Endometrial microvascular endothelial cells (primary cell): ENCODE results near the gene EBP. TPM values are rescaled to one million over a fixed set of nuclear protein-coding genes. Genes with fewer than 3 reads are reported as not detected.
"Not testable (repeated sequence)": the region's sequence is repeated elsewhere in the genome, so short reads cannot be mapped to it uniquely, and the experiment has no call there.

Source experiments
- in situ Hi-C: cut with HindIII; loops from 2 replicates; pipeline ENCODE4 v1.10.0; 2017; ENCODE audit warnings: low sequenced_read_pairs, low pct_unique_long_range_greater_than_20kb; ENCODE audit errors: inconsistent ontology term
- total RNA-seq: library from RNA; depleted of rRNA; stranded (reverse); fragments of >200 nt; gene quantifications from one replicate; pipeline ENCODE4 v1.2.3, GENCODE V29; 2015; ENCODE audit errors: inconsistent ontology term

Gene EBP
- total RNA-seq, 1 donor from 2014 or later, result 61.0 TPM

DNA sequence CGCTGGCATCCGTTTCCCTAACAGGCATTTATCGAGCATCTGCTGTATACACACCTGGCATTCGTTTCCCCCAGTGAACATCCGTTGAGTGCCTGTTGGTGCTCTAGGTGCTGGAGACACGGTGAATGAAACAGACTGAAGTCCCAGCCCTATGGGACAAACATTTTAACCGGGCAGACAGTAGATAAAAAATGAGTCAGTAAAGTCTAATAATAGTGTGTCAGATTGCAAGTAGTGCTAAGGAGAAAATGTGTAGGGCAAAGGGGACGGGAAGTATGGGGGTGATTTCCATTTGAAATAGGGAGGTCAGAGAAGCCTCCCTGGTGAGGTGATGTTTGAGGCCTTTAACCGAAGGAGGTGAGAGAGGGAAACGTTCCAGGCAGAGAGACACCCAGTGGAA lies 5.3 kb upstream of the EBP start:
- in situ Hi-C loops, result no loop called here

DNA sequence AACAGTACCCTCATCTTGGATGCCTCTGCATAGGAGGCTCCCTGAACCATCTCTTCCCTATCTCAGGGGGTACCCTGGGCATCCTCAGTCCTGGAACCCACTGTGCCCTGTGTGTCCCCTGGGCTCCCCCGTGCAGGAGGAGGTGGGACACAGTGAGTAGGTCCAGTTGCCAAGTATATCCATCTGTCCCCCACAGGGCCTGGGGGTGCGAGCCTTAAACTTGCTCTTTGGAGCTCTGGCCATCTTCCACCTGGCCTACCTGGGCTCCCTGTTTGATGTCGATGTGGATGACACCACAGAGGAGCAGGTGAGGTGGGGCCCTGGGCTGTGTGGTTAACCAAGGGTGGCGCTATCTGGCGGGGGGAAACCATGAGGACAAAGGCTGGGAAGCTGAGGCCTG lies 4.6 kb upstream of the EBP start:
- in situ Hi-C loops, result no loop called here

DNA sequence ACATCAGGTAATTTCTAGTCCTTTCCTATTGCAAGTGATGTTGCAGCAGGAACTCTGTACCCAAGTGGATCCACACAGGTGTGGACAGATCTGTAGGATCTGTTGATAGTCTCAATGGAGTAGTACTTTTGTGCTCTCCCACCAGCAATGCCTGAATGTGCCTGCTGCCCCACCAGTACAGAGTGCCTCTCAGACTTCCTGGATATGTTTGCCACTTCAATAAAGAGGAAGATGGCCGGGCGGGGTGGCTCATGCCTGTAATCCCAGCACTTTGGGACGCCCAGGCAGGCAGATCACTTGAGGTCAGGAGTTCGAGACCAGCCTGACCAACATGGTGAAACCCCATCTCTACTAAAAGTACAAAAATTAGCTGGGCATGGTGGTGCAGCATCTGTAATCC lies 2.1 kb upstream of the EBP start:
- in situ Hi-C loops, result not testable (repeated sequence)

GRCh38 chrX:48520455-48520854 lies 1.2 kb upstream of the EBP start:
- in situ Hi-C loops, result no loop called here

DNA sequence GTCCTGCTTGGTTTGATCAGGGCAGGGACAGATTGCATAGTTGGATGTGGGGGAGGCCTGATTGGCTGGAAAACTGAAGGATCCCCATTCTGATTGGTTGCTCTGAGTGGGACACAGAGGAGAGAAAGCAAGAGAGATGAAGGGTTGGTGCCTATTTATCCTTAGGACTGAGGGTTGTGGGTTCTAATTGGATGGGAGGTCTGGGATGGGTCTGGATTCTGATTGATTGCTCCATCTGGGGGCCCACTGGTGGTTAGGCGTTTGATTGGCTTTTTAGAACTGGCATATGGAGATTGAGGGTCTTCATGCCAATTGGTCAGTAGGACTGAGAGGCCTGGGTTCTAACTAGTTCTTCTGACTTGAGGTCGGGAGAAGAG lies 644 bp upstream of the EBP start:
- in situ Hi-C loops, result no loop called here

- in situ Hi-C loops, result no loop called here
Observed at GRCh38 chrX:48522291-48522690, 683 bp downstream of the EBP start.

GRCh38 chrX:48523682-48524081 lies 2.1 kb downstream of the EBP start:
- in situ Hi-C loops, result no loop called here

DNA sequence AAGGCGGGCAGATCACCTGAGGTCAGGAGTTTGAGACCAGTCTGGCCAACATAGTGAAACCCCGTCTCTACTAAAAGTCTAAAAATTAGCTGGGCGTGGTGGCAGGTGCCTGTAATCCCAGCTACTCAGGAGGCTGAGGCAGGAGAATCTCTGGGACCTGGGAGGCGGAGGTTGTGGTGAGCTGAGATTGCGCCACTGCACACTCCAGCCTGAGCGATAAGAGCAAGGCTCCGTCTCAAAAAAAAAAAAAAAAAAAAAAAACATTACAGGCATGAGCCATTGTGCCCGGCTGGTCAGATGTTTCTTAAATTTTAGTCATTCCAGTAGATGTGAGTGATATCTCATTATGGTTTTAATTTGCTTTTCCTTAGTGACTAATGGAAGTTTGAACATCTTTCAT lies 4.2 kb downstream of the EBP start:
- in situ Hi-C loops, result not testable (repeated sequence)

- in situ Hi-C loops, result no loop called here
Observed at GRCh38 chrX:48530736-48531135, 9.1 kb downstream of the EBP start.

- in situ Hi-C loops, result no loop called here
Observed at GRCh38 chrX:48531358-48531959, 9.9 kb downstream of the EBP start.

DNA sequence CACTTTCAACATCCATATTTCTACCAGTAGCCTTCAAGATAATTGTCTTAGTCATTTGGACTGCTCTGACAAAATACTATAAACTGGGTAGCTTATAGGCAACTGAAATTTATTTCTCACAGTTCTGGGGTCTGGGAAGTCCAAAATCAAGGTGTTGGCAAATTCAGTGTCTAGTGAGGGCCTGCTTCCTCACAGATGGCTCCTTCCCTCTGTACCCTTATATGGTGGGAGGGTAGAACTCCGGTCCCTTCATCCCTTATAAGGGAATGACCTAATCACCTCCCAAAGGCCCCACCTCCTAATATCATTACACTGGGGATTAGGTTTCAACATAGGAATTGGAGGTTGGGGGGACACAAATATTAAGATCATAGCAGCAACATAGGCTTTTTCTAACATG lies 10.6 kb downstream of the EBP start:
- in situ Hi-C loops, result no loop called here

- in situ Hi-C loops, result no loop called here
Observed at GRCh38 chrX:48533165-48533564, 11.6 kb downstream of the EBP start.

- in situ Hi-C loops, result no loop called here
Observed at GRCh38 chrX:48538641-48539344, 17.2 kb downstream of the EBP start.

DNA sequence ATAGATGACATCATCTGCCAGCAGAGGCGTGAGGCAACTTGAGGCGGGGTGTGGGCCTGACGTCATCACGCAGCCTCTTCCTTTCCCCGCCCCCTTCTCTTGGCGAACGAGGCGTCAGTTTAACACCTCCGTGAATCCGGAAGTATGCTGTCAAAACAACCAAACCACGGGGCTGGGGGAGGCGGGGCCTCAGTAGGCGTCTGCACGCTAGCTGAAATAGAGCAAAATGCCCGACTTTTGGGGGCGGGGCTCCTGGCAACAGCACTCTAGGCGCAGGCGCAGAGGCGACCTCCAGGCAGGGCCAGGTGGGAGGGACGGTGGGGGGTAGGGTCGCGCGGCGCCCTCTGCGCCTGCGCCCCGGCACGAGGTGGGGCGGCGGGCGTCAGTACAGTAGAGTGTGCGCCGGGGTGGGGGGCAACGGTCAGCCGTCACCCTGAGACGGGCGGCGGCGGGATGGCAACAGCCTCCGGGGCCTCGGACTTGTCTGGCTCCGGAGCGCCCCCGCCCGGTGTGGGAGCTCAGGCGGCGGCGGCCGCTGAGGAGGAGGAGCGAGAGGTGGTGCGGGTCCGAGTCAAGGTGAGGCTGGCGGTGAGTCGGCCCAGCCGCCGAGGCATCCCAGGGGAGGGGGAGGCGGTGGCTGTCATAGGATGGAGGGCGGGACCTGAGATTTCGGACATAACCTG lies 17.9 kb downstream of the EBP start, which contains the start of gene TBC1D25:
TSS of gene TBC1D25 (plus strand) at position 370 of the 683 bp plus-strand sequence. CDS start at position 454, 84 bp downstream.
- in situ Hi-C loops, result no loop called here

DNA sequence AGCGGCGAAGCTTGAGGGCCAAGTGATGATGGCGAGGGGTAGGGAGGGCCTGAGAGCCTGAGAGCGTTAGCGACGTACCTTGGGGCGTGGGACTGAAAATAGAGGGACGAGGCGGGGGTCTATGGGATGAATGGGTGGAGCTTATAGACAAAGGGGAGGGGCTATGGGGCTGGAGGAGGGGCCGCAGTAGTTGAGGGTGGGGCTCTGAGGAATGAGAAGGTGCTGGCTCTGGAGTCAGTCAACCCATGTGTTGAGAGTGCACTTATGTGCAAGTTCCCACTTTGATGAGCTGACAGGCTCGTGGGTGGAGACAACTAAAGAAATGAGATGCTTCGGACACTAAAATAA lies 18.4 kb downstream of the EBP start:
- in situ Hi-C loops, result no loop called here

GRCh38 chrX:48540480-48540879 lies 18.9 kb downstream of the EBP start:
- in situ Hi-C loops, result no loop called here

DNA sequence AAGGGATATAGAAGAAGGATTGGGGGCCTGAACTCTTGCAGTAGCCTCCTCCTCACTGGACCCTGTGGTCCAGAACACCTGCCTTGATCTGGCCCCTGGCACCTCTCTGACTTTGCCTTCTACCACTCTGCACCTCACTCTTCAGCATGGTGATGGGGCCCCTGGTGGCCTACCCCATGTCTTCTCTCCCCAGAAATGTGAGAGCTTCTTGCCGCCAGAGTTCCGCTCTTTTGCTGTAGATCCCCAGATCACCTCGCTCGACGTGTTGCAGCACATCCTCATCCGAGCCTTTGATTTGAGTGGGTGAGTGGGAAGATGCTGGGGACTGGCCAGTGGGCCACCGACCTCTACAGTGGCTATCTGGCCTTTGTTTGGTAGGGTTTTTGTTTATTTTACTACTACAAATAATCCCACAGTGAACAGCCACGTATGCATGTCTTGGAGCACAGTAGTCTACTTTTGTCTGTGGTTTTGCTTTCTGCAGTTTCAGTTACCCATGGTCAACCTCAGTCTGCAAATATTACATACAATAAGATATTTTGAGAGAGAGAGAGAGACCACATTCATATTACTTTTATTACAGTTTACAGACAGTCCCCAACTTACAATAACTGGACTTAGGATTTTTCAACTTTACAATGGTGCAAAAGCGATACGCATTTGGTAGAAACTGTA lies 19.7 kb downstream of the EBP start:
- in situ Hi-C loops, result no loop called here

GRCh38 chrX:48548871-48549270 lies 27.3 kb downstream of the EBP start:
- in situ Hi-C loops, result no loop called here

DNA sequence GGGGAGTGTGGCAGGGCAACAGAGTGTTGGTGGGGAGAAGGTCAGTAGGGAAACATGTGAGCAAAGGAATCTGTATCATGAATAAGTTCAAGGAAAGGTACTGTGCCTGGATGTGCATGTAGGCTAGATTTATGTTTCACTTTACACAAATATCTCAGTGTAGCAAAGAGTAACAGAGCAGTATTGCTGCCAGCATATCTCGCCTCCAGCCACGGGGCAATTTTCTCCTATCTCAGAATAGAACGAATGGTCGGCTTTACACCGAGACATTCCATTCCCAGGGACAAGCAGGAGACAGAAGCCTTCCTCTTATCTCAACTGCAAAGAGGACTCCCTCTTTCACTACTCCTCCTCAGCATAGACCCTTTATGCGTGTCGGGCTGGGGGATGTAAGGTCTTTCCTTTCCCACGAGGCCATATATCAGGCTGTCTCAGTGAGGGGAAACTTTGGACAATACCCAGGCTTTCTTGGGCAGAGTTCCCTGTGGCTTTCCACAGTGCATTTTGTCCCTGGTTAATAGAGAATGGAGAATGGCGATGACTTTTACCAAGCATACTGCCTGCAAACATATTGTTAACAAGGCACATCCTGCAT lies 34.2 kb downstream of the EBP start:
- in situ Hi-C loops, result not testable (repeated sequence)
